B cell (primary cell): Measurements from ENCODE around the gene SLCO3A1. TPM values are rescaled to one million over a fixed set of nuclear protein-coding genes. Genes with fewer than 3 reads are reported as not detected.

ENCODE experiments used
- ATAC-seq: fragments of 200-7000 bp; cut with Tn5 transposase; one replicate; pipeline ENCODE4 v1.10.0; 2021; ENCODE audit warnings: low read depth, mild to moderate bottlenecking, moderate number of reproducible peaks, moderate library complexity
- CTCF ChIA-PET: fragments of 350-600 bp; sonication (Branson Sonifier 250); formaldehyde crosslinking; loops from one replicate; lab custom pipeline; 2021; ENCODE audit warnings: antibody characterized with exemption, inconsistent platforms; lab: Charles Lee
- POLR2A ChIA-PET: fragments of 350-600 bp; sonication (Branson Sonifier 250); formaldehyde crosslinking; loops from one replicate; lab custom pipeline; 2021; ENCODE audit warnings: antibody characterized with exemption; lab: Charles Lee
- DNase-seq: peaks from one replicate; pipeline ENCODE4 v3.0.0; 2013
- H2AFZ ChIP-seq: 2 replicates; pipeline ENCODE4 v1.6.1; 2012; ENCODE audit warnings: mild to moderate bottlenecking, low read depth, low read length; ENCODE audit not compliant: insufficient read depth, poor library complexity, severe bottlenecking
- H3K27ac ChIP-seq, 2 donors: 1 replicate in 1 of 2; 2 replicates in 1 of 2; pipeline ENCODE4 v1.5.1; 2012 to 2013; ENCODE audit warnings: low read length in 2 of 2, mild to moderate bottlenecking in 2 of 2, moderate library complexity in 1 of 2
- H3K27me3 ChIP-seq, 4 experiments: fragments of 200-600 bp in 1 of 4; sonication (generic) in 1 of 4; replicated peaks in 1 of 4; 1 replicate in 2 of 4; 2 replicates in 2 of 4; pipeline versions ENCODE4 v1.6.1 to v1.7.0; 2013 to 2016; ENCODE audit warnings: low read length in 3 of 4, mild to moderate bottlenecking in 2 of 4, mixed read lengths in 1 of 4, moderate library complexity in 1 of 4; ENCODE audit not compliant: insufficient read depth in 4 of 4, control insufficient read depth in 3 of 4; ENCODE audit errors: control extremely low read depth in 1 of 4
- H3K36me3 ChIP-seq, 2 experiments: replicated peaks in 1 of 2; 1 replicate in 1 of 2; 2 replicates in 1 of 2; pipeline versions ENCODE4 v1.6.1 to v1.7.1; 2013; ENCODE audit warnings: low read length in 1 of 2; ENCODE audit not compliant: insufficient read depth in 2 of 2, control insufficient read depth in 1 of 2; ENCODE audit errors: control extremely low read depth in 1 of 2, extremely low read depth in 1 of 2
- H3K4me1 ChIP-seq, 2 donors: fragments of 200-600 bp in 1 of 2; sonication (generic) in 1 of 2; 1 replicate in 1 of 2; 2 replicates in 1 of 2; pipeline versions ENCODE4 v1.5.1 to v1.6.1; 2013 to 2017; ENCODE audit warnings: low read length in 2 of 2; ENCODE audit not compliant: control insufficient read depth in 2 of 2, insufficient read depth in 2 of 2
- H3K4me2 ChIP-seq: replicated peaks from 2 replicates; pipeline ENCODE3; 2012; ENCODE audit warnings: mild to moderate bottlenecking, low read depth, low read length; ENCODE audit not compliant: poor library complexity, severe bottlenecking
- H3K4me3 ChIP-seq, 5 experiments: fragments of 200-600 bp in 1 of 5; sonication (generic) in 1 of 5; 1 replicate in 3 of 5; 2 replicates in 2 of 5; pipeline versions ENCODE4 v1.5.1 to v1.7.0; 2011 to 2016; ENCODE audit warnings: low read length in 4 of 5, mild to moderate bottlenecking in 4 of 5, low read depth in 2 of 5, control low read depth in 1 of 5, moderate library complexity in 1 of 5; ENCODE audit not compliant: insufficient read depth in 1 of 5; ENCODE audit errors: control extremely low read depth in 1 of 5, extremely low read depth in 1 of 5
- H3K79me2 ChIP-seq: fragments of 200-600 bp; sonication (generic); one replicate; pipeline ENCODE4 v1.6.0; 2016; ENCODE audit warnings: low read length; ENCODE audit not compliant: control insufficient read depth, insufficient read depth
- H3K9ac ChIP-seq: fragments of 200-600 bp; sonication (generic); 2 replicates; pipeline ENCODE4 v1.6.1; 2017; ENCODE audit warnings: mild to moderate bottlenecking, low read length, moderate library complexity
- H3K9me3 ChIP-seq, 3 donors: one replicate each; pipeline versions ENCODE4 v1.6.1 to v1.7.1; 2013; ENCODE audit warnings: low read length in 2 of 3; ENCODE audit not compliant: control insufficient read depth in 2 of 3, insufficient read depth in 1 of 3; ENCODE audit errors: control extremely low read depth in 1 of 3
- H4K20me1 ChIP-seq: 2 replicates; pipeline ENCODE4 v1.6.0; 2012; ENCODE audit warnings: mild to moderate bottlenecking, low read length; ENCODE audit not compliant: insufficient read depth, control insufficient read depth, poor library complexity, severe bottlenecking
- H3K27ac Mint-ChIP-seq: one replicate; pipeline ENCODE4 v1.8.0; 2021; ENCODE audit warnings: mixed read lengths
- H3K27me3 Mint-ChIP-seq: one replicate; pipeline ENCODE4 v1.8.0; 2021; ENCODE audit warnings: mixed read lengths
- H3K4me1 Mint-ChIP-seq: one replicate; pipeline ENCODE4 v1.8.0; 2021; ENCODE audit warnings: mixed read lengths
- H3K4me3 Mint-ChIP-seq: one replicate; pipeline ENCODE4 v1.8.0; 2021; ENCODE audit warnings: mixed read lengths
- H3K9me3 Mint-ChIP-seq: one replicate; pipeline ENCODE4 v1.8.0; 2022; ENCODE audit warnings: mixed read lengths; ENCODE audit not compliant: insufficient read depth
- EZH2 ChIP-seq: IDR thresholded peaks from 2 replicates; pipeline ENCODE4 v1.6.1; 2012; ENCODE audit warnings: borderline replicate concordance, low read depth, mild to moderate bottlenecking, moderate library complexity, low read length; ENCODE audit not compliant: insufficient read depth, poor library complexity, severe bottlenecking
- WGBS: methylation state at CpG from one replicate; pipeline ENCODE4 v1.1.5; 2013; ENCODE audit warnings: missing lambda C conversion rate; ENCODE audit not compliant: insufficient coverage; 5-methylcytosine and 5-hydroxymethylcytosine counted together
- intact Hi-C: fragments of 100-400 bp; cut with micrococcal nuclease; formaldehyde crosslinking; loops from one replicate; pipeline ENCODE4 v1.10.0; 2022
- polyA plus RNA-seq: library from polyadenylated mRNA; depleted of rRNA; stranded (reverse); fragments of >200 nt; gene quantifications from 2 replicates; pipeline ENCODE4 v1.2.3, GENCODE V29; 2012
- total RNA-seq, 2 donors: library from RNA; stranded (reverse); fragments of 120-200 nt in 1 of 2; gene quantifications; 1 replicate in 1 of 2; 2 replicates in 1 of 2; pipeline versions ENCODE4 v1.2.3 to v1.2.4, GENCODE V29; 2013 to 2022
- TF ChIP-seq, protein P1 (sequence below): fragments of 200-600 bp; IDR thresholded peaks from one replicate; pipeline ENCODE4 v1.8.0; 2022; ENCODE audit warnings: antibody characterized with exemption, mild to moderate bottlenecking

The SLCO3A1 gene
- total and polyA plus RNA-seq, 2 donors (not counting 1 experiment from before 2014, with no cell fraction given): 0.99 to 2.3 TPM

DNA sequence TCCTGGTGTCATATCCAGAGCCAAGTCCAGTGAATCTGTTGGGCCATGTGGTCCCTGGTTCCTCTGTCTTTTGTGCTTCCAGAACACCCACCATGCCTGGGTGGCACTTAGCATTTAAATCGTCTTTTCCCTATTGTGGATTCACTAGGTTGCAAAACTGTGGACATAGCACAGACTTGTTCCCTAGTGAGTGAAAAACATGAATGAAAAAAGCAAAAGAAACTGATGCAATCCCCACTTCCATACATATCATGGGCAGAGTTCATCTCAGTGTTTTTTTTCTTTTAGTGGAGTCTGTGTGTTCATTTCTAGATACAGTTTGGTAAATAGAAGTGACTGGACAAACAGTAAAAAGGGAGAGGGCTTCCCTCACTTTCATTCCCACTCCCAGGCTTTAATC is 170.5 kb downstream of the SLCO3A1 start:
- Histone ChIP-seq H3K4me3 (no peak overlapping the region), H3K27ac (no peak overlapping the region), H3K4me1 (no peaks in the 10 kb centered on the region), H3K27me3 (no peaks in the 10 kb centered on the region), H2AFZ (no peak overlapping the region), H3K9me3 (no peaks in the 10 kb centered on the region), H3K9ac (no peak overlapping the region), H3K36me3 (no peaks in the 10 kb centered on the region), H4K20me1 (no peaks in the 10 kb centered on the region), H3K4me2 (no peak overlapping the region), H3K79me2 (no peaks in the 10 kb centered on the region)
- 100% methylated on average over 1 of the region's 1 CpG for WGBS
- Mint-ChIP-seq H3K4me1 (no peaks in the 10 kb centered on the region), H3K27me3 (no peaks in the 10 kb centered on the region), H3K9me3 (no peaks in the 10 kb centered on the region), H3K27ac (no peak overlapping the region), H3K4me3 (no peak overlapping the region)
- TF ChIP-seq, protein P1, sequence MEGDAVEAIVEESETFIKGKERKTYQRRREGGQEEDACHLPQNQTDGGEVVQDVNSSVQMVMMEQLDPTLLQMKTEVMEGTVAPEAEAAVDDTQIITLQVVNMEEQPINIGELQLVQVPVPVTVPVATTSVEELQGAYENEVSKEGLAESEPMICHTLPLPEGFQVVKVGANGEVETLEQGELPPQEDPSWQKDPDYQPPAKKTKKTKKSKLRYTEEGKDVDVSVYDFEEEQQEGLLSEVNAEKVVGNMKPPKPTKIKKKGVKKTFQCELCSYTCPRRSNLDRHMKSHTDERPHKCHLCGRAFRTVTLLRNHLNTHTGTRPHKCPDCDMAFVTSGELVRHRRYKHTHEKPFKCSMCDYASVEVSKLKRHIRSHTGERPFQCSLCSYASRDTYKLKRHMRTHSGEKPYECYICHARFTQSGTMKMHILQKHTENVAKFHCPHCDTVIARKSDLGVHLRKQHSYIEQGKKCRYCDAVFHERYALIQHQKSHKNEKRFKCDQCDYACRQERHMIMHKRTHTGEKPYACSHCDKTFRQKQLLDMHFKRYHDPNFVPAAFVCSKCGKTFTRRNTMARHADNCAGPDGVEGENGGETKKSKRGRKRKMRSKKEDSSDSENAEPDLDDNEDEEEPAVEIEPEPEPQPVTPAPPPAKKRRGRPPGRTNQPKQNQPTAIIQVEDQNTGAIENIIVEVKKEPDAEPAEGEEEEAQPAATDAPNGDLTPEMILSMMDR: no peak
- TF ChIP-seq EZH2: no peak
- no peak for ATAC-seq
- POLR2A ChIA-PET: no interaction called here
- intact Hi-C loops: no loop called here
- DNase-seq: no peak
- CTCF ChIA-PET: no interaction called here

DNA sequence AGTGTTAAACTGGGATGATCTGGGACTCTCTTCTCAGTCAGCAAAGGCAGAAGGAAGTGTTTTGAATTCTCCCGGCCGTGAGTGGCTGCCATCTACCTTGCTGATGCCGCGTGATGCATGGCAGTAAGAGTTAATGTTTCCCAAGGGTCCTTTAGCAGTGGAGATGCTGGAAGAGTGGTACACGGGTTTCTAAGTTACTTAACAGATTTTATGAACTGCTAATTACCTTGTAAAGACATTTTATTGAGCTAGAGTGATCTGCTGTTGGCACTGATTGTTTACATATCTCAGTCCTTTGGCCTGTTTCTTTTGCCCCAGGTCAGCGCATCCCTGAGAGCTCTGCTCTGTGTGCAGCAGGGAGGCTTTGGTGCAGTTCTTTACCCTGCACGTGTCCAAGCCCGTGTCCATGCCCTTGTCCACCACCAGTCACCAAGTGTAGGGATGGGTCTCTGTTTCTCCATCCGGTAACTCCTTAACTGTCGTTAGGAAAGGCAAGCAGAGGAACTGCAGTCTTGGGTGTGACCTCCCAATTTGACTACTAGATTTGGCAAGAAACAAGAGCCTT is 172.3 kb downstream of the SLCO3A1 start:
- Histone ChIP-seq H3K9me3 (no peaks in the 10 kb centered on the region), H3K36me3 (no peaks in the 10 kb centered on the region), H3K27me3 (no peaks in the 10 kb centered on the region), H3K4me1 (no peaks in the 10 kb centered on the region), H4K20me1 (no peaks in the 10 kb centered on the region), H3K27ac (no peak overlapping the region), H3K79me2 (no peaks in the 10 kb centered on the region), H3K9ac (no peak overlapping the region), H2AFZ (no peak overlapping the region), H3K4me3 (no peak overlapping the region), H3K4me2 (no peak overlapping the region)
- WGBS: 96% methylated on average over 6 of the region's 10 CpGs
- Mint-ChIP-seq H3K27ac (no peak overlapping the region), H3K9me3 (no peaks in the 10 kb centered on the region), H3K27me3 (no peaks in the 10 kb centered on the region), H3K4me3 (no peak overlapping the region), H3K4me1 (no peaks in the 10 kb centered on the region)
- TF ChIP-seq EZH2: no peak
- TF ChIP-seq, protein P1: no peak
- ATAC-seq (no peak), DNase-seq (no peak)
- POLR2A ChIA-PET: no interaction called here
- intact Hi-C loops: no loop called here
- CTCF ChIA-PET: no interaction called here
